NOMO-1 treated with dmso at 0.1 percent for 144 hours (cell line): ENCODE measurements around the gene SOWAHC.
"Not testable (repeated sequence)": the region's sequence is repeated elsewhere in the genome, so short reads cannot be mapped to it uniquely, and the experiment has no call there.

Experiments
- DNase-seq: peaks from one replicate; lab custom pipeline; 2025; ENCODE audit not compliant: unreplicated experiment; lab: John Stamatoyannopoulos, UW

Gene SOWAHC

GRCh38 chr2:109613922-109614714, at the start of gene SOWAHC, which contains the start of gene SEPTIN10:
TSS of gene SOWAHC (plus strand) at chr2:109614364. CDS start at chr2:109614490, 126 bp downstream.
TSS of gene SEPTIN10 (minus strand) at chr2:109613966. CDS start at chr2:109613827, 139 bp downstream.
- DNase-seq = peak; percentile 0

GRCh38 chr2:109575373-109575772, 38.8 kb upstream of the SOWAHC start:
- DNase-seq = no peak

- not testable (repeated sequence) for DNase-seq
Measured at GRCh38 chr2:109577630-109578029, 36.5 kb upstream of the SOWAHC start.

DNA sequence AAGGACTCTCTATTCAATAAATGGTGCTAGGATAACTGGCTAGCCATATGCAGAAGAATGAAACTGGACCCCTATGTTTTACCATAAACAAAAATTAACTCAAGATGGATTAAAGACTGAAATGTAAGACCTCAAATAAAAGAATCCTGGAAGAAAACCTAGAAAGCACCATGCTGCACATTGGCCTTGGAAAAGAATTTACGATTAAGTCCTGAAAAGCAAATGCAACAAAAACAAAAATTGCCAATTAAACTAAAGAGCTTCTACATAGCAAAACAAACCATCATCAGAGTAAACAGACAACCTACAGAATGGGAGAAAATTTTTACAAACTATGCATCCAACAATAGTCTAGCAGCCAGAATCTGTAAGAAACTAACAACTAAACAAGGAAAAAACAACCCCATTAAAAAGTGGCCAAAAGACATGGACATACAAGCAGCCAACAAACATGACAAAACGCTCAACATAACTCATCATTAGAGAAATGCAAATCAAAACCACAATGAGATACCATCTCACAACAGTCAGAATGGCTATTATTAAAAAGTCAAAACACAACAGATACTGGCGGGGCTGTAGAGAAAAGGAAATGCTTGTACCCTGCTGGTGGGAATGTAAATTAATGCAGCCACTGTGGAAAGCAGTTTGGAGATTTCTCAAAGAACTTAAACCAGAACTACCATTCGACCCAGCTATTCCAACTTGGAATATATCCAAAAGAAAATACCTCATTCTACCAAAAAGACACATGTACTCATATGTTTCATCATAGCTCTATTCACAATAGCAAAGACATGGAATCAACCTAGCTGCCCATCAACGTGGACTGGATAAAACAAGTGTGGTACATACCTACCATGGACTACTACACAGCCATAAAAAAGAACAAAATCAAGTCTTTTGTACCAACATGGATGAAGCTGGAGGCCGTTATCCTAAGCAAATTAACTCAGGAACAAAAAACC, 31.0 kb upstream of the SOWAHC start:
- no peak for DNase-seq

DNA sequence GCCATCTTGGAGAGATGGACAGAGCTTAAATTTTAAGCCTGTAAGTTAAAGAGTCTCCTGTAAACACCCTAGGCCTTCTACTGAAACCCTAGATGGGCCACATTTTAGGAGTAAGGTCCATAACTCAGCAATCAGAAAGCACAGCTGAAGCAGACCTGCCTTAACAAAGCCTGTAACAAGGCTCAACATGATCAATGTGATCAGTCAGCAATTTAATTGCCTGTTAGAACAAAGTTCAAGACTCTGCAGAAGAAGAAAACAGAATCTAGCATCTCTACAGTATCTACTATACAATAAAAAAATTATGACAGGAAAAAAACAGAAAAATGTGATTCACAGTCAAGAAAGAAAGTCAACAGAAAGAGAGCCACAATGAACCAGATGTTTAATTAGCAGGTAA, 27.5 kb upstream of the SOWAHC start:
- DNase-seq = no peak

GRCh38 chr2:109591206-109591605, 23.0 kb upstream of the SOWAHC start:
- DNase-seq = no peak

DNA sequence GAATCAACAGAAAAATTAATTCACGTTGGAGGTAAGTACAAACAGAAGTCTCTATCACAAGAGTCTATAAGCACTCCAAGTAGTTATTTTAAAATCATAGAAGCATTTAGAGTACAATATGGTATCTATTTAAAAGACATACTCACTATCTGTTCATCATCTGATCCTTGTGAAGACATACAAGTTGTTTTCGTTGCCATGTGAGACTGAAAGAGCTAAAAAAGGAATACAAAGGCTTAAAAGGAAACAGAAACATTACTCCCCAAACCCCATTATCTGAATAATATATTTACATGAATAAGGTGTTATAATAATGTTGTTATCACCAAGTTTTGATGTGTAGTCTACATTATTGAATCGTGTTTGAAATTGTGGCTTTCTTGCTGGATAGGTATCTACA, 21.3 kb upstream of the SOWAHC start:
- no peak for DNase-seq

- no peak for DNase-seq
Measured at GRCh38 chr2:109594246-109594885, 19.8 kb upstream of the SOWAHC start.

DNA sequence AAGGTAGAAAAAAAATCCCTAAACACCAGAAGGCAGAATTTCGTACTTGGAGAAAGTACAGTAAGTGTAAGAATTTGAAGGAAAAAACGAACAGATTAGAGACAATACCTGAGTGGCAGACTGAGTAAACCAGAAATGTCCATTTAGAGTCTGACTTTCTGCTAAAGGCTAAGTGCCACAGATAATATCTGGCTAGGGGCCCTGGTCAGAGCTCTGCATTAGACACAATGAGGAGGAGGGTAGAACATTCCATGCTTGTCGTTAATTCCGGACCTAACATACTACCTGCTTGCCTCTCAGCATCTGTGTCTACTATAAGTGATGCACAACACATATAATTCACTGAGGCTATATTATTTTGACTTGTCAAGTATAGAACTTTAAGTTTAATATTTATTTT, 18.5 kb upstream of the SOWAHC start:
- DNase-seq = no peak

GRCh38 chr2:109597283-109597682, 16.9 kb upstream of the SOWAHC start:
- no peak for DNase-seq

DNA sequence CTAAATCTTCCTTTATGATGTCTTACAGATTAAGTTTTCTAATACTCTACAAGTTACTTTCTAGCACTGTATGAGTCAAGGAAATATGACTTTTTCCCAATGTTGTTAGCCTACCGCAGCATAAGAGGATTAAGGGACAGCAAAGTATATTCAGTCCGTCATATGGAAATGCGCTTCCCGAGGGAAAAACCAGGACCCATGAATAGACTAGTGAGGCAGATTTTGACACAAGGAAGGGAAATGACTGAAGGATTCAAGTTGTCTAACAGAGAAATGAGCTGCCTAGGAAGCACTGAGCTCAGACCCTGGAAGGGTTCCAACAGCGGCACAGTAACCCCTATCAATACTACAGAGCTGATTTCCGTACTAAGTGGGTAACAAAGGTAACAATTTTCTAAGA, 12.4 kb upstream of the SOWAHC start:
- DNase-seq = no peak

- no peak for DNase-seq
Measured at GRCh38 chr2:109602617-109603188, 11.5 kb upstream of the SOWAHC start.

GRCh38 chr2:109604597-109604996, 9.6 kb upstream of the SOWAHC start:
- no peak for DNase-seq

DNA sequence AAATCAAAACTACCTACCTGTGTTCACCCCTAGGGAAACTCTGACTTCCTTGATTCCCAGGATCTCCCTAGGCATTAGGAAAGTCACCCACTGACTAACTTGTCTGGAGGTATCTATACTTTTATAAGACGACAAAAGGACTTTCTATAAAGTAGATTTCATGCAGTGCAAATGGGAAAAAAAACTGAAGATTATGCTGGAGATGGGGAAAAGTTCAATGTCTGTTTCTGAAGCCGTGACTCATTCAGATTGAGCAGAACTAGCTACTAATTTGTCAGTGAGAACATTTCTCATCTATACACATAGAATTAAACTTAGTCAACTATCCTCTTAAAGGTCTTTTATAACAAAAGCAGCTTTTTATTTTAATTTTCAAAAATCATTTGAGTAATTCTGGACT, 6.4 kb upstream of the SOWAHC start:
- no peak for DNase-seq

- DNase-seq = no peak
Measured at GRCh38 chr2:109609352-109610024, 4.7 kb upstream of the SOWAHC start.

DNA sequence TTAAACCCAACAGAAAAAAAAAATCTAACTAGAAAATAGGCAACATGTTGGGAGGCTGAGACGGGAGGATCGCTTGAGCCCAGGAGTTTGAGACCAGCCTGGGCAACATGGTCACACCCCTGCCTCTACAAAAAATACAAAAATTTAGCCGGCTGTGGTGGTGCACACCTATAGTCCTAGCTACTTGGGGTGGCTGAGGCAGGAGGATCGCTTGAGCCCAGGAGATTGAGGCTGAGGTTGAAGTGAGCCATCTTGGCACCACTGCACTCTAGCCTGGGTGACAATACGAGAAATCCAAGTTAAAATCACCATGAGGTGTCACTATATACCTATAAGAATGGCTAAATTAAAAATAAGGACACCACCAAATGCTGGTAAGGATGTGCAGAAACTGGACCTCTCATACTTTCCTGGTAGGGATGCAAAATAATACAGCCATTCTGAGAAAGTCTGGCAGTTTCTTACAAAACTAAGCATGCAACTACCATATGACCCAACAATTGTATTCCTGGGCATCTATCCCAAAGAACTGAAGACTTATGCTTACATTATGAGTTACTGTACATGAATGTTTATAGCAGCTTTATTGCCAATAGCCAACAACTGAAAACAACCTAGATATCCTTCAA, 2.6 kb upstream of the SOWAHC start:
- DNase-seq = no peak

DNA sequence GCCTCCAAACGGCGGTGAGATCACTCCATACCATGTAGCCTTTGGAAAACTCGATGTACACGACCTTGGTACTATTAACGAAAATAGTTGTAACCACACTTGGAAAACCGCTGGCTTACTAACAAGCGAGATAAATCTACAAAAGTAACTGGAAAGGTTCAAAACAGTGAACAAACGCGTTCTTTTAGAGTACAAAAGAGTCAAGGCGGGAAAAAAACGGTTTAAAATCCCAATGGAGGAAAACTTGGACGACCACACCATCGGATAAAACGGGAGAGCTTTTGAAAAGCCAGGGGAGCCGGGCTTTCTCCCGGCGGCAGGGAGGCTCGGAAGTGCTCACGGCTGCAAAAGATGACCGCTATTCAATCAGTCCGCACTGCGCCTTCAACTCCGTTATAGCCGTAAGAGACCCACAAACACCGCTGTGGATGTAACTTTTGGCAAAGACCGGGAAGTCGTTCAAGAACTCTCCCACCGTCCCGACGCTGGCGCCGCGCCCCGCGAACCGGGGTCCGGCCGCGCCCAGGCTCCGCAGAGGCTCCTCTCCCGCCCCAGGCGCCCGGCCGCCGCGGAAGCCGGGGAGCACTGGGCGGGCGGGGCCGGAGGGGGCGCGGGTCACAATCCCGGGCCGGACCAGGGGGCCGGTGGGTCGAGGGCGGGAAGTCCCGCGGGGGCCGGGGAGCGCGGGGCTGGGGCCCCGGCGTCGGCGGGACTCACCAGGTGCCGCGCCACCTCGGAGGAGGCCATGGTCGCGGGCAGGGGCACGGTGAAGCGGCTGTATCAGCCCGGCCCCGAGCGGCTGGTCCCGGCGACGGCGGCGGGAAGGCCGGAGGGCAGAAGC, 863 bp upstream of the SOWAHC start:
- no peak for DNase-seq

- no peak for DNase-seq
Measured at GRCh38 chr2:109614715-109615636, 812 bp downstream of the SOWAHC start.
